ENCODE measurements around the gene ARV1.
"Not testable (repeated sequence)": the region's sequence is repeated elsewhere in the genome, so short reads cannot be mapped to it uniquely, and the experiment has no call there.

The ARV1 gene

GRCh38 chr1:231016234-231016633 is 37.3 kb downstream of the ARV1 start:
- FAIRE-seq (no peak), DNase-seq (ENCODE audit: insufficient read length, low spot score) (no peak)

- no peak for FAIRE-seq
- no peak for DNase-seq (ENCODE audit: insufficient read length, low spot score)
Observed at GRCh38 chr1:231016966-231017365, 38.1 kb downstream of the ARV1 start.

- DNase-seq (ENCODE audit: insufficient read length, low spot score) (no peak), FAIRE-seq (no peak)
Observed at GRCh38 chr1:231019711-231020110, 40.8 kb downstream of the ARV1 start.

GRCh38 chr1:231020139-231020601 is 41.3 kb downstream of the ARV1 start:
- FAIRE-seq: no peak
- DNase-seq (ENCODE audit: insufficient read length, low spot score): no peak

- no peak for FAIRE-seq
- DNase-seq (ENCODE audit: insufficient read length, low spot score): no peak
Observed at GRCh38 chr1:231020816-231021215, 41.9 kb downstream of the ARV1 start.

- no peak for FAIRE-seq
- no peak for DNase-seq (ENCODE audit: insufficient read length, low spot score)
Observed at GRCh38 chr1:231021540-231022031, 42.7 kb downstream of the ARV1 start.

GRCh38 chr1:231022543-231022942 is 43.6 kb downstream of the ARV1 start:
- not testable (repeated sequence) for FAIRE-seq; DNase-seq (ENCODE audit: insufficient read length, low spot score)

GRCh38 chr1:231023150-231023549 is 44.3 kb downstream of the ARV1 start:
- FAIRE-seq (no peak), DNase-seq (ENCODE audit: insufficient read length, low spot score) (no peak)

GRCh38 chr1:231026576-231026975 is 47.7 kb downstream of the ARV1 start:
- FAIRE-seq (no peak), DNase-seq (ENCODE audit: insufficient read length, low spot score) (no peak)

- FAIRE-seq (no peak), DNase-seq (ENCODE audit: insufficient read length, low spot score) (no peak)
Observed at GRCh38 chr1:231027136-231027925, 48.4 kb downstream of the ARV1 start.

- no peak for FAIRE-seq
Observed at GRCh38 chr1:231027971-231028370, 49.1 kb downstream of the ARV1 start.

GRCh38 chr1:231028682-231029081 is 49.8 kb downstream of the ARV1 start:
- DNase-seq (ENCODE audit: insufficient read length, low spot score) (no peak), FAIRE-seq (no peak)

More at GRCh38 chr1:231027971-231028370, 49.1 kb downstream of the ARV1 start:
- DNase-seq (ENCODE audit: insufficient read length, low spot score): no peak

- DNase-seq (ENCODE audit: insufficient read length, low spot score); FAIRE-seq: not testable (repeated sequence)
Observed at GRCh38 chr1:231029247-231029646, 50.4 kb downstream of the ARV1 start.

- FAIRE-seq: no peak
- DNase-seq (ENCODE audit: insufficient read length, low spot score): no peak
Observed at GRCh38 chr1:231029841-231030240, 50.9 kb downstream of the ARV1 start.

- DNase-seq (ENCODE audit: insufficient read length, low spot score): no peak
- FAIRE-seq: no peak
Observed at GRCh38 chr1:231032963-231033362, 54.1 kb downstream of the ARV1 start.

GRCh38 chr1:231035799-231036198 is 56.9 kb downstream of the ARV1 start:
- no peak for DNase-seq (ENCODE audit: insufficient read length, low spot score)
- no peak for FAIRE-seq

- DNase-seq (ENCODE audit: insufficient read length, low spot score) (no peak), FAIRE-seq (no peak)
Observed at GRCh38 chr1:231036416-231036815, 57.5 kb downstream of the ARV1 start.

- DNase-seq (ENCODE audit: insufficient read length, low spot score): no peak
- FAIRE-seq: no peak
Observed at GRCh38 chr1:231037585-231038517, 59.0 kb downstream of the ARV1 start.

GRCh38 chr1:231039161-231040018 is 60.5 kb downstream of the ARV1 start:
- DNase-seq (ENCODE audit: insufficient read length, low spot score) (peak; percentile 35), FAIRE-seq (no peak)

GRCh38 chr1:231040019-231040799 is 61.3 kb downstream of the ARV1 start, which contains the start of gene FAM89A:
TSS of gene FAM89A (minus strand) at chr1:231040254. CDS start at chr1:231040211, 43 bp downstream.
- FAIRE-seq (no peak), DNase-seq (ENCODE audit: insufficient read length, low spot score) (peak; percentile 77)
